Measurements from ENCODE around the gene NMNAT2. TPM values are rescaled to one million over a fixed set of nuclear protein-coding genes. Genes with fewer than 3 reads are reported as not detected.

The NMNAT2 gene
- total and polyA plus RNA-seq, 2 of the 4 experiments (the other 2 are of a cell fraction) = 0.36 to 2.4 TPM

DNA sequence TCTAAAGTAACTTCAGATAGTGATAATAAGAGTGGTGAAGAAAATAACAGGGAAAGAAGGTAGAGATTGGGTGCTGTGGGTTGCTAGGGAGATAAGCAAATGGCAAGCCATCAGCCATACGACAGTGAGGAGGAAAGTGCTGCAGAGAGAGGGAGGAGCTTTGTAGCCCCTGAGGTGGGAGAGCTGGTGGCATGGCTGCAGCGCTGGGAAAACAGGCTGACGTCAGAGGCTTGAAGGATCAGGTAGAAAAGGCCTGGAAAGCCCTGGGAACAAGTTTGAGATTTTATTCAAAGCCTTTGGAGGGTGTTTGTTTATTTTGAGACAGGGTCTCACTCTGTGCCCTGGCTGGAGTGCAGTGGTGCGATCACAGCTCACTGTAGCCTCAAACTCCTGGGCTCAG is 109.5 kb downstream of the NMNAT2 start:
- Histone ChIP-seq H3K9me3 (ENCODE audit: control insufficient read depth, insufficient read depth, low read length) (no peaks in the 10 kb centered on the region), H3K9ac (ENCODE audit: low read depth, low read length) (no peak overlapping the region), H3K23ac (ENCODE audit: low read depth, low read length) (no peak overlapping the region), H3K14ac (replicated peaks; ENCODE audit: low read depth, low read length) (no peak overlapping the region), H3K4me3 (ENCODE audit: insufficient read depth, low read depth, low read length) (no peak overlapping the region), H3K56ac (ENCODE audit: extremely low read depth, insufficient read depth, low read length) (no peak overlapping the region), H2BK5ac (ENCODE audit: low read depth, low read length, poor library complexity, severe bottlenecking) (no peak overlapping the region), H3K27me3 (ENCODE audit: control insufficient read depth, insufficient read depth, low read length) (no peaks in the 10 kb centered on the region), H3K27ac (ENCODE audit: insufficient read depth, low read length) (no peak overlapping the region), H2AFZ (replicated peaks; ENCODE audit: low read length, poor library complexity) (no peak overlapping the region), H2AK9ac (replicated peaks; ENCODE audit: low read depth, low read length, poor library complexity) (no peak overlapping the region), H3K18ac (ENCODE audit: low read depth, low read length) (no peak overlapping the region), H2BK15ac (ENCODE audit: low read depth, low read length) (no peak overlapping the region), H4K5ac (ENCODE audit: low read depth, low read length) (no peak overlapping the region), H3K36me3 (ENCODE audit: control insufficient read depth, insufficient read depth, low read length) (no peaks in the 10 kb centered on the region), H2AK5ac (ENCODE audit: low read depth, low read length) (no peak overlapping the region), H3K4me1 (ENCODE audit: control insufficient read depth, insufficient read depth, low read length) (peaks cover 2% of the 10 kb centered on the region; the same call in 1 of the 2 replicates), H3K79me1 (ENCODE audit: low read depth in 1 of 2, low read length in 2 of 2) (no peaks in the 10 kb centered on the region), H2BK120ac (ENCODE audit: low read depth, low read length) (no peak overlapping the region), H3K4me2 (ENCODE audit: low read depth, low read length) (no peak overlapping the region), H3K9me1 (ENCODE audit: insufficient read depth, low read length) (0 out of 2 replicates have a peak, but pooled peaks cover 1% of the 10 kb centered on the region), H2BK20ac (ENCODE audit: low read depth, low read length) (no peak overlapping the region), H4K8ac (ENCODE audit: low read depth in 2 of 2, low read length in 2 of 2) (no peak overlapping the region), H3K4ac (ENCODE audit: low read depth, low read length) (no peak overlapping the region), H4K91ac (ENCODE audit: insufficient read depth, low read depth, low read length) (no peak overlapping the region), H4K20me1 (ENCODE audit: insufficient read depth, low read length) (no peaks in the 10 kb centered on the region)
- no TSS peak for BruUV-seq (replicated peaks)
- DNase-seq = no peak
- CTCF ChIA-PET = no interaction called here
- 70% methylated on average over 1 of the region's 4 CpGs; no CpG with 5 or more reads in 1 of the 2 experiments for WGBS, 2 experiments (ENCODE audit: extremely low coverage in 2 of 2, insufficient read length in 1 of 2)
- no peak for TF ChIP-seq NFE2L2 (IDR thresholded peaks at IDR 0.05; ENCODE audit: low read depth, low read length)
- TF ChIP-seq CHD1 (IDR thresholded peaks at IDR 0.05; ENCODE audit: low read depth, low read length) = no peak
- no peak for TF ChIP-seq MAFK (IDR thresholded peaks at IDR 0.05; ENCODE audit: low read depth, low read length)
- no peak for TF ChIP-seq RFX5 (IDR thresholded peaks at IDR 0.05; ENCODE audit: low read depth, low read length)
- TF ChIP-seq BHLHE40 (IDR thresholded peaks at IDR 0.05; ENCODE audit: low read depth, low read length) = no peak
- TF ChIP-seq RCOR1 (IDR thresholded peaks at IDR 0.05; ENCODE audit: insufficient replicate concordance, low read length) = no peak
- TF ChIP-seq MXI1 (IDR thresholded peaks at IDR 0.05; ENCODE audit: borderline replicate concordance, low read depth, low read length) = no peak
- TF ChIP-seq, protein P1, sequence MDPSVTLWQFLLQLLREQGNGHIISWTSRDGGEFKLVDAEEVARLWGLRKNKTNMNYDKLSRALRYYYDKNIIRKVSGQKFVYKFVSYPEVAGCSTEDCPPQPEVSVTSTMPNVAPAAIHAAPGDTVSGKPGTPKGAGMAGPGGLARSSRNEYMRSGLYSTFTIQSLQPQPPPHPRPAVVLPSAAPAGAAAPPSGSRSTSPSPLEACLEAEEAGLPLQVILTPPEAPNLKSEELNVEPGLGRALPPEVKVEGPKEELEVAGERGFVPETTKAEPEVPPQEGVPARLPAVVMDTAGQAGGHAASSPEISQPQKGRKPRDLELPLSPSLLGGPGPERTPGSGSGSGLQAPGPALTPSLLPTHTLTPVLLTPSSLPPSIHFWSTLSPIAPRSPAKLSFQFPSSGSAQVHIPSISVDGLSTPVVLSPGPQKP (IDR thresholded peaks at IDR 0.05; ENCODE audit: borderline replicate concordance, low read depth, low read length) = no peak
- no peak for TF ChIP-seq MAZ (IDR thresholded peaks at IDR 0.05; ENCODE audit: borderline replicate concordance, low read depth, low read length)
- no peak for TF ChIP-seq POLR2A (IDR thresholded peaks at IDR 0.05; ENCODE audit: low read depth, low read length)
- TF ChIP-seq CEBPB (IDR thresholded peaks at IDR 0.05; ENCODE audit: low read depth, low read length) = no peak
- TF ChIP-seq FOS (IDR thresholded peaks at IDR 0.05; ENCODE audit: low read depth, low read length) = no peak
- no peak for TF ChIP-seq RAD21 (IDR thresholded peaks at IDR 0.05; ENCODE audit: low read length)
- TF ChIP-seq, protein P2, sequence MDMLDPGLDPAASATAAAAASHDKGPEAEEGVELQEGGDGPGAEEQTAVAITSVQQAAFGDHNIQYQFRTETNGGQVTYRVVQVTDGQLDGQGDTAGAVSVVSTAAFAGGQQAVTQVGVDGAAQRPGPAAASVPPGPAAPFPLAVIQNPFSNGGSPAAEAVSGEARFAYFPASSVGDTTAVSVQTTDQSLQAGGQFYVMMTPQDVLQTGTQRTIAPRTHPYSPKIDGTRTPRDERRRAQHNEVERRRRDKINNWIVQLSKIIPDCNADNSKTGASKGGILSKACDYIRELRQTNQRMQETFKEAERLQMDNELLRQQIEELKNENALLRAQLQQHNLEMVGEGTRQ (IDR thresholded peaks at IDR 0.05; ENCODE audit: low read depth, low read length) = no peak
- no peak for TF ChIP-seq SMC3 (IDR thresholded peaks at IDR 0.05; ENCODE audit: low read depth, low read length)
- TF ChIP-seq, protein P3, sequence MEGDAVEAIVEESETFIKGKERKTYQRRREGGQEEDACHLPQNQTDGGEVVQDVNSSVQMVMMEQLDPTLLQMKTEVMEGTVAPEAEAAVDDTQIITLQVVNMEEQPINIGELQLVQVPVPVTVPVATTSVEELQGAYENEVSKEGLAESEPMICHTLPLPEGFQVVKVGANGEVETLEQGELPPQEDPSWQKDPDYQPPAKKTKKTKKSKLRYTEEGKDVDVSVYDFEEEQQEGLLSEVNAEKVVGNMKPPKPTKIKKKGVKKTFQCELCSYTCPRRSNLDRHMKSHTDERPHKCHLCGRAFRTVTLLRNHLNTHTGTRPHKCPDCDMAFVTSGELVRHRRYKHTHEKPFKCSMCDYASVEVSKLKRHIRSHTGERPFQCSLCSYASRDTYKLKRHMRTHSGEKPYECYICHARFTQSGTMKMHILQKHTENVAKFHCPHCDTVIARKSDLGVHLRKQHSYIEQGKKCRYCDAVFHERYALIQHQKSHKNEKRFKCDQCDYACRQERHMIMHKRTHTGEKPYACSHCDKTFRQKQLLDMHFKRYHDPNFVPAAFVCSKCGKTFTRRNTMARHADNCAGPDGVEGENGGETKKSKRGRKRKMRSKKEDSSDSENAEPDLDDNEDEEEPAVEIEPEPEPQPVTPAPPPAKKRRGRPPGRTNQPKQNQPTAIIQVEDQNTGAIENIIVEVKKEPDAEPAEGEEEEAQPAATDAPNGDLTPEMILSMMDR (conservative IDR thresholded peaks at IDR 0.05; ENCODE audit: low read depth, low read length) = no peak
- intact Hi-C loops (cut with micrococcal nuclease) (no loop called here), dilution Hi-C loops (cut with HindIII; ENCODE audit: low sequenced_read_pairs, unreplicated experiment) (no loop called here), in situ Hi-C loops (cut with MboI; ENCODE audit: low sequenced_read_pairs) (no loop called here)
- POLR2A ChIA-PET (ENCODE audit: unreplicated experiment) = no interaction called here
- no peak for ATAC-seq (ENCODE audit: low read depth)

Measured in IMR-90 (cell line).